ENCODE data around the gene RUVBL2.

RUVBL2 gene

DNA sequence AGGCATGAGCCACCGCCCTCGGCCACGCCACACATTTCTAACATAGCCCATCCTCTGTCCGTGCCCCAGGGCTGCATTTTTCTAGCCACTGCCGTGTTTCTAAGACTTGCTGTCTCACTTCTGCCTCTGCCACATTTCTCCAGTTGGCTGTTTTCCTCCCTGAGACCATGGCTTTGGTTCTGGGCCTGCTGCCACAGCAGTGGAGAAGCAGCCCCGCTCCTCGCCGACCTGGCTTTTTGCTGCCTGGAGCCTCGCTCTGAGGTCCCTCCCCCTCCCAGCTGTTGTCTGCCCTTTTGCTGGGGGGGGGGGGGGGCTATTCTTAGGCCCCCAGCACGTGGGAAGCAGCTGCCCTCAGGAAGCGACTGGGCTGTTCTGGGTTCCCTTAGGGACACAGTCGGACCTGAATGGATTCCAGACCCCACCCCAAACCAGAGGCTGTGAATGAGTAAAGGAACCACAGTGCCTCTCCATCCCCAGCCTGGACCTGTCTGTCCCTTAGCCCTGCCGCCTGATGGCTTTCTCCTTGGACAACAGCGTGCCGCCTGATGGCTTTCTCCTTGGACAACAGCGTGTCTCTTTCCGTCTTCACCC is 3.9 kb upstream of the RUVBL2 start:
- DNase-seq (ENCODE audit: low spot score) = no peak

GRCh38 chr19:48990400-48990799 is 3.3 kb upstream of the RUVBL2 start:
- no peak for DNase-seq (ENCODE audit: low spot score)

GRCh38 chr19:48991011-48991609 is 2.6 kb upstream of the RUVBL2 start:
- DNase-seq (ENCODE audit: low spot score) = no peak

GRCh38 chr19:48991873-48992580 is 1.7 kb upstream of the RUVBL2 start:
- DNase-seq (ENCODE audit: low spot score) = peak; percentile 77

DNA sequence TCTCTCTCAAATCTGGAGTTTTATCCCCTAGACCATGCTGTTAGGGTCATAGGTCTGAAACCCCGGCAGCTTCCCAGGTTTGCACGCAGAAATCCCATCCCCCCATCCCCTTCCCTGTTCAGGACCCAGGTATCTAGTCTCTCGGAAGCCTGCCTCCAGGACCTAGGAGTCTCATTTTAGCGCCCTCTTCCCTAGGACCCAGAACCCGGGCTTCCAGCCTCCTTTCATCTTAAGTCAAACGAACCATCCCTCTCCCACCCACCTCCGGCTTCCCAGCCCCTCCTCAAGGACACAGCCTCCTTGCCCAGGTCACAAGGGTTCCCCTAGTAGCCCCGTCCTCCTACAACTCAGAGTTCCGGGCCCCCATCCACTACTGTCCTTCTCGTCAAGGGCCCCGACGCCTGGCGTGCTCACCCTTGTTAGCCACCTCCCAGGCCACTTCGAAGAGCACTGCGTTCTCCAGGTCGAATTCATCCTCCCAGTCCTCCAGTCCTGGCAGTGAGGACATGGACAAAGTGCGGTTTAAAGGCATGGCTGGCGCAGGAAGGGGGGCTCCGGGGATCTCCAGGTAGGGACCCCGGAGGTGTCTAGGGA is 1.0 kb upstream of the RUVBL2 start:
- DNase-seq (ENCODE audit: low spot score) = no peak

GRCh38 chr19:48994035-48994386 is 324 bp downstream of the RUVBL2 start:
- DNase-seq (ENCODE audit: low spot score) = no peak

- peak; percentile 48 for DNase-seq (ENCODE audit: low spot score)
Observed at GRCh38 chr19:48997972-48998371, 4.3 kb downstream of the RUVBL2 start.

DNA sequence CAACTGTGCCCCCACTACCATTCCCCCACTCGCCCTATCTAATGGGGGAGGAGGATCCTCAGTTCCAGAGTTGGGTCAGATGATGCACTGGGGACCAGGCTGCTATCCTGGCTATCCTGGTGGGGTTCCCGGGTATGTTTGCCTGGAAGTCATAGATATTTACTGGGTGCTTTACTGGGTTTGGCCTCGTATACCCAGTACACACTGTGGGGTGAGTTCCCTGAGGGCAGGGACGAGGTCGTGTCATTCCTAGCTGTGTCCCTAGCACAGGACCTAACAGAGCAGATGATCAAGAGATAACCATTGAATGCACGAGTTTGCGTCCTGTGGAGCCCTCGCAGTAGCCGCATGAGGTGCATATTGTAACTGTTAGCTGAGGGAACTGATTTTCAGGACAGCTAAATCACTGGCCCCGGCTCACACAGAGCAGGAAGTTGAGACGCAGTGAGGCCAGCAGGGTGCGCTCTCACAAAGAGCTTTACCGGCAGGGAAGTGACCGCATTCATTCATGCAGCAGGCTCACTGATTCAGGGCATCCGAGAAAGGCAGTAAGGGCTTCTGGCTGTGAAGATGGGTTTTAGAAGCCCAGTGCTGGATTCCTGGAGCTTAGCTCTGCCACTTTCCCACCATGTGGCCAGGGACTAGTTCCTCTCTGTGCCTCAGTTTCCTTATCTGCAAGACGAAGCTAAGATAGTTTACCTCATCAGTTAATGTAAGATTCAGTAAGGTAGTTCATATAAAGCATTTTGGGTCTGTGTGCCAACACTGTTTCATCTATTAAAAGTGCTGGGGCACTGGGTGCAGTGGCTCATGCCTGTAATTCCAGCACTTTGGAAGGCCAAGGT is 6.0 kb downstream of the RUVBL2 start:
- peak; percentile 77 for DNase-seq (ENCODE audit: low spot score)

- no peak for DNase-seq (ENCODE audit: low spot score)
Observed at GRCh38 chr19:49004133-49004532, 10.4 kb downstream of the RUVBL2 start.

GRCh38 chr19:49004964-49005614 is 11.4 kb downstream of the RUVBL2 start:
- DNase-seq (ENCODE audit: low spot score) = no peak

DNA sequence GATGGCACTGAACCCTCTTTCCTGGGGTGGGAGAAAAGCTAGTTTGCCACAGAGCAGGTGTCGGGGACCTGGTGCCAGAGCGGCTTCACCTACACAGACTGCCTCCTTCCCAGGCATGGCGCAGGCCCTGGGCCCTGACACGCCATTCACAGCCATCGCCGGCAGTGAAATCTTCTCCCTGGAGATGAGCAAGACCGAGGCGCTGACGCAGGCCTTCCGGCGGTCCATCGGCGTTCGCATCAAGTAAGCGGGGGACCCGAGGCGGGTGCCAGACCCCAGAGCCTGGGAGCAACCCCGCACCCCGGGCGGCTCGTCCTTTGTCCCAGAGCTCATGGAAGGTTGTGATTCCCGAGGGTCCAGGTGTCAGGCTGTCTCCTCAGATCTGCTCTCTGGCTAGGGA is 13.2 kb downstream of the RUVBL2 start:
- DNase-seq (ENCODE audit: low spot score) = no peak

- DNase-seq (ENCODE audit: low spot score) = no peak
Observed at GRCh38 chr19:49009828-49010227, 16.1 kb downstream of the RUVBL2 start.

- DNase-seq (ENCODE audit: low spot score) = no peak
Observed at GRCh38 chr19:49010453-49010852, 16.8 kb downstream of the RUVBL2 start.

DNA sequence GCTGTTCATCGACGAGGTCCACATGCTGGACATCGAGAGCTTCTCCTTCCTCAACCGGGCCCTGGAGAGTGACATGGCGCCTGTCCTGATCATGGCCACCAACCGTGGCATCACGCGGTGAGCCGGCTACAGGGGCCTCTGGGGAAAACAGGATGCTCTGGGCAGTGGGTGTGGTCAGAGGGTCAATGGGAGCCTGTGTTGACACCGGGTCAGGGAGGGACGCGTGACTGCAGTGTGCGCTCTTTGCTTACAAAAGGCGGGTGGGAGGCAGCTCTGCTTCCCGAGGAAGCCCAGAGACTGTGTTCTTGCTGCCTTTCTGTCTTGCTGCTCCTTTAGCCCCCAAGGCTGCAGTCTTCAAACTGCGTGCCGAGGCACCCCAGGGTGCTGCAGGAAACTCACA is 17.5 kb downstream of the RUVBL2 start:
- DNase-seq (ENCODE audit: low spot score) = no peak

DNA sequence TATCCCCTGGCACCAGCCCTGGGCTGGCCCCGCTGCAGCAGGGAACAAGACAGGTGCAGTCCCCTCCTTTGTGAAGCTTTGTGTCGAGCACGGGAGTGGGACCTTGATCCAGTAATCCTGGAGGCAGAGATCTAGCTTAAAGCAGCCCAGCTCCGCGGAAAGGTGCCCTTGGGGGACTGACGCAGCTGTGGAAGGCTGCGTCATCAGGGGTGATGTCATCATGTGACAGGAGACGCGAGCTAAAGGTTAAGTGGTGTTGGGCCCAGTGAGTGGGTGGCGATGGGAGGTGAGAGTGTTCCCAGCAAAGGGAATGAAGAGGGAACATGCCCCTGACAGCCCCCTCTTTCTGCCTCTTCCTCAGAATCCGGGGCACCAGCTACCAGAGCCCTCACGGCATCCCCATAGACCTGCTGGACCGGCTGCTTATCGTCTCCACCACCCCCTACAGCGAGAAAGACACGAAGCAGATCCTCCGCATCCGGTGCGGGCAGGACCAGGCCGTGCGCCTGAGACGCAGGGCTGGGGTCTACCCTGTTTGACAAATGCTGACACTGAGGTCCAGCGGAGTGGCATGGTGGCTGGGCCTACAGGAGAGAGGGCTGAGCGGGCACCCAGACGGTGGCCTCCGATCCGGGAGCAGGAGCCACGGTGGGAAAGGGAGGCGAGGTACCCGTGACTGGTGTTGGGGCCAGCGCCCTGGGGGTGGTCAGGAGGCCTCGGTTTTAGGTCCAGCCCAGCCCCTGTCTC is 20.6 kb downstream of the RUVBL2 start:
- no peak for DNase-seq (ENCODE audit: low spot score)

DNA sequence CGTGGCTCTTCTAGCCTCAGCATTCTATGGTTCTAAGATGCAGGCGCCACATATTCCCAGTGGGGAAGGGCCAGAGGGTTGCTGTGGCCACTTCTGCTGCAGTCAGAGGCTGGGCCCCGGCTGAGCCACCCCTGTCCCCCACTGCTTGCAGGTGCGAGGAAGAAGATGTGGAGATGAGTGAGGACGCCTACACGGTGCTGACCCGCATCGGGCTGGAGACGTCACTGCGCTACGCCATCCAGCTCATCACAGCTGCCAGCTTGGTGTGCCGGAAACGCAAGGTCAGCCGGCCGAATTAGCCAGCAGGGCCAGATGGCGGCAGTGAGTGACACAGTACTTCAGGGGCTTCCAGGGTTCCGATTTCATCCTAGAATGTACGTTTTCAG is 21.2 kb downstream of the RUVBL2 start:
- no peak for DNase-seq (ENCODE audit: low spot score)

DNA sequence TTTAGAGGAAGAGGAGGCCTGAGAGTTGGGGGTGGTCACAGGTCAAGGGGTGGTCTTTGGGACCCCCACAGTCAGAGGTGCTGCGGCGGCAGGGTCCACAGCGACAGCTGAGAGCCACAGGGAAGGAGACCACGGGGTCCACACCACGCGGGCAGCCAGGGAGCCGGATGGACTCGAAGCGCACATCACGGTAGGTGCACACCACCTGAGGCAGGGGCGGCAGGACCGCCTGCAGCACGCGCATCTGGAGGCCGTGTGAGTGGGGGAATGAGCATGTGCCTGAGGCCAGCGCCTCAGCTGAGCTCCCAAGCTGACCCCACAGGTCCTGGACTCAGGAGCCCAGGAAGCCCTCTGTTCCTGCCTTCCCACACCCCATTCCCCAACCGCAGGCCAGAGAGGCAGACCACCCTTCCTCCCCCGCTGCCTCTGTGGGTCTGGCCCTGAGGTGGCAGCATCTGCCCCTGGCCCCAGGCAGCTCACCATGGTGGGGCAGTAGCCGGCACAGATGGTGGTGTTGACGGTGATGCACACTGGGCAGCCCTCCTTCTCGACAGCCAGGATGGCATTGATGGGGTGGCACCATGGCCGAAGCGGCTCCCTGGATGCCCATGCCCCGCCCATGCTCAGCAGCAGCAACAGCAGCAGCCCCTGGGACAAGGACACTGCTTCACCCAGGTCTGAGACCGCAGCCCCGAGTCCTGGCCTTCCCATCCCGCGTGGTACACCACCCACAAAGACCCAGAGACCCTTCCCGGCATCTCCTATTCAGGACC is 22.6 kb downstream of the RUVBL2 start:
- DNase-seq (ENCODE audit: low spot score) = no peak

DNA sequence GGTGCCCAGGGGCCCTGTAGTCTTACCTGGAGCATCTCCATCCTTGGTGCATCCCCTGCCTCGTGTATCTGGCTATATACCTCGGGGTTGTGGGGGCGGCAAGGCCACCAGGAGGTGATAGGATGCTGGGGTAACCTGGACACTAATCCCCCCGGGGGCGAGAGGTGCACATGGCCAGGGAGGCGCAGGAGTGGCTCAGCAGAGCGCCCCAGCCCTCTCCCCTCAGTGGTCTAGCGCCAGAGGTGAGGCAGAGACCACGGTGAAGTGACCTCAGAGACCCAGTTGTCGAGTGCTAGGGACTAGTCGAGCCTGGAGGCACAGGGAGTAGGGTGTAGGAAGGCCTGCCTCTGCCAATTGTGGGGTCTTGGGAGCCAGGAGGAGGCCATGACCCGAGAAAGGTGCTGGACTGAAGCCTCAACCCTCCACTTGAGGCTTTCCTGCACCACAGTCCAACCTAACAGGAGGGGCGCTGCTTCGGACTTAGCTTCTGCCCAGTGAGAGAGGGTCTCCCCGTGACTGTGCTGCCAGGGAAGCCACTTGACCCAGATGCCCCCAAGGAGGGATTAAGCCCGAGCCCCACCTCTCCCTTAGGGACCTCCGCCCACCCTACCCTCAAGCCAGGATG is 23.5 kb downstream of the RUVBL2 start, which contains the start of gene LHB:
LHB (minus strand) TSS at position 51 of the 625 bp plus-strand sequence; CDS start at position 41, 10 bp downstream.
- DNase-seq (ENCODE audit: low spot score) = no peak

DNA sequence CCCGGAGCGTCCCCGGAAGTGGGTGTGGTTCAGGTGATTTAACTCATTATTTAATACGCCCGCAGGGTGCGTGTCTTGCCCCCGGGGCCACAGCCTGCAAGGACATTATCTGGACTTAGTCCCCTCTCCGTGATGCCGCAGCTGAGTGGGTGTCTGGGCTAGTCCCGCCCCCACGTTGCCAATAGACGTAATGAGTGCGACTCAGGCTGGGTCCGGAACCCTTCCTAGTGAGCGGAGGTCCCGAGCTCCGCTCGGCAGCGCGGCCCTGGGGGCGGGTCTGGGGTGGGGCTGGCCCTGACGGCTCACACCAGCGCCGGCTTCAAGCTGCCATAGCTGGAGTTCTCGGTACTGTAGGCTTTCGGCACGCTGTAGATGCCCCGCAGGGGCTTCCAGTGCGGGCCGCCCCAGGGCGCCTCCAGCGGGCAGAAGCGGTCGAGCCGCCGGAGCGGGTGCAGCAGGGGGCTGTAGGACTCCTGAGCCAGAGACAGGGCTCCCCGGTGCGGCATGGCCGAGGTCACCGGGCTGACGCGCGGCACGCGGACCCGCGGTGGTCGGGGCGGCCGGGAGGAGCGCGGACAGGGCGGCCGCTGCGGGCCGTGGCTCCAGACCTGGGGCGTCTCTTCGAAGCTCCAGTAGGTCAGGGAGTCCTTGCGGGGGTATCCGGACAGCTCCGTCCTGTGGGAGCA is 24.1 kb downstream of the RUVBL2 start:
- DNase-seq (ENCODE audit: low spot score) = peak; percentile 57
